IPS-15b (cell line): ENCODE data around the gene TMEM178A.

Experiments used
- H3K27me3 ChIP-seq: one replicate; pipeline ENCODE4 v1.6.1; 2013; ENCODE audit warnings: low read length; ENCODE audit not compliant: control insufficient read depth, insufficient read depth
- H3K36me3 ChIP-seq: one replicate; pipeline ENCODE4 v1.6.1; 2013; ENCODE audit warnings: low read length; ENCODE audit not compliant: control insufficient read depth, insufficient read depth
- H3K4me1 ChIP-seq: one replicate; pipeline ENCODE4 v1.6.1; 2013; ENCODE audit warnings: mild to moderate bottlenecking, low read length; ENCODE audit not compliant: control insufficient read depth, insufficient read depth
- H3K4me3 ChIP-seq: one replicate; pipeline ENCODE4 v1.5.1; 2013; ENCODE audit warnings: low read depth, low read length
- H3K9ac ChIP-seq: one replicate; pipeline ENCODE4 v1.6.1; 2013; ENCODE audit warnings: low read depth, mild to moderate bottlenecking, low read length
- H3K9me3 ChIP-seq: one replicate; pipeline ENCODE4 v1.6.1; 2013; ENCODE audit warnings: mild to moderate bottlenecking, low read length; ENCODE audit not compliant: control insufficient read depth, insufficient read depth

TMEM178A gene

GRCh38 chr2:39735648-39736047 is 69.9 kb downstream of the TMEM178A start:
- Histone ChIP-seq H3K36me3 (peaks cover 8% of the 10 kb centered on the region), H3K9ac (no peak overlapping the region), H3K9me3 (no peaks in the 10 kb centered on the region), H3K27me3 (no peaks in the 10 kb centered on the region), H3K4me3 (no peak overlapping the region), H3K4me1 (peaks cover 16% of the 10 kb centered on the region)

- Histone ChIP-seq H3K27me3 (no peaks in the 10 kb centered on the region), H3K4me1 (peaks cover 16% of the 10 kb centered on the region), H3K36me3 (peaks cover 8% of the 10 kb centered on the region), H3K9ac (no peak overlapping the region), H3K9me3 (no peaks in the 10 kb centered on the region), H3K4me3 (no peak overlapping the region)
Measured at GRCh38 chr2:39736640-39737039, 70.9 kb downstream of the TMEM178A start.

DNA sequence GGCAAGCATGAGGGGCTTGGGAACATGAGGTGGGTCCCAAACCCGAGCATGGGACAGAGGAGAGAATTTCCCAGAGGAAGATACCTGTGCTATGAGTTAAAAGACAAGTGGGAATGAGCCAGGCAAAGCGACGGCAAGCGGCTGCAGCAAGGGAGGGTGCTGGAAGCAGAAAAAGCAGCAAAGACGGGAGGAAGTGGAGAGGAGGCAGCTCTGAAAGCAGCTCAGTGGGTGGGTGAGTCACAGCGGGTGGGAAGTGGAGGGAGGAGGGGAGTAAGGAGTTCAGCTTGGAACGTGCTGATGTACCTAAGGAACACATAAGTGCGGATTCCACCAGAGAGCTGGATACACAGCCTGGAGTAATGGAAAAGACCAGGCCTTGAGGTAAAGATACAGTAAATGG is 71.9 kb downstream of the TMEM178A start:
- H3K4me1 ChIP-seq, result peaks cover 16% of the 10 kb centered on the region
- H3K9me3 ChIP-seq, result no peaks in the 10 kb centered on the region
- no peak overlapping the region for H3K9ac ChIP-seq
- no peaks in the 10 kb centered on the region for H3K27me3 ChIP-seq
- no peak overlapping the region for H3K4me3 ChIP-seq
- H3K36me3 ChIP-seq, result peaks cover 8% of the 10 kb centered on the region

- Histone ChIP-seq H3K4me1 (peaks cover 16% of the 10 kb centered on the region), H3K9ac (no peak overlapping the region), H3K36me3 (peaks cover 8% of the 10 kb centered on the region)
Measured at GRCh38 chr2:39738936-39739335, 73.2 kb downstream of the TMEM178A start.

DNA sequence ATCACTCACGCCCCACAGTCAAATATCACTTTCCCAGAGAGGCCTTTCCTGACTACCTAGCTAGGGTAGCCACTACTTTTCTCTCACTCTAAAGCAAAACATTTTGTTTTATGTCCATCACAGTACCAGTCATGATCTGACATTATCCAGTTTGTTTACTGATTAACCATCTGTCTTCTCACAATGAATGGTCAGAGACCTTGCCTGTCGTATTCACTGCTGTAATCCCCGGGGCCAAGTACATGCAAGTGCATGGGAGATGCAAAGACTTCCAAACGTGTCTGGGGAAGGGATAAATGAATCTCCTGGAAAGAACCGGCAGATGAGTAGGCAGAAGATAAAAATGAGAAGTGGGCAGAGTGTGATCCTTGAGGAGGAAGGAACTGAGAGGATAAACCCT is 73.7 kb downstream of the TMEM178A start:
- peaks cover 8% of the 10 kb centered on the region for H3K36me3 ChIP-seq
- no peak overlapping the region for H3K9ac ChIP-seq
- H3K9me3 ChIP-seq, result no peaks in the 10 kb centered on the region
- peaks cover 15% of the 10 kb centered on the region for H3K4me1 ChIP-seq
- H3K4me3 ChIP-seq, result no peak overlapping the region
- no peaks in the 10 kb centered on the region for H3K27me3 ChIP-seq

More at GRCh38 chr2:39738936-39739335, 73.2 kb downstream of the TMEM178A start:
- no peaks in the 10 kb centered on the region for H3K9me3 ChIP-seq
- no peaks in the 10 kb centered on the region for H3K27me3 ChIP-seq
- no peak overlapping the region for H3K4me3 ChIP-seq

GRCh38 chr2:39741871-39742270 is 76.2 kb downstream of the TMEM178A start:
- no peaks in the 10 kb centered on the region for H3K9me3 ChIP-seq
- H3K9ac ChIP-seq, result no peak overlapping the region
- H3K27me3 ChIP-seq, result no peaks in the 10 kb centered on the region
- no peak overlapping the region for H3K4me3 ChIP-seq
- peaks cover under 1% of the 10 kb centered on the region for H3K36me3 ChIP-seq
- H3K4me1 ChIP-seq, result peaks cover 8% of the 10 kb centered on the region

GRCh38 chr2:39743269-39743776 is 77.6 kb downstream of the TMEM178A start:
- H3K4me1 ChIP-seq, result no peaks in the 10 kb centered on the region
- H3K9ac ChIP-seq, result no peak overlapping the region
- H3K4me3 ChIP-seq, result no peak overlapping the region
- H3K27me3 ChIP-seq, result no peaks in the 10 kb centered on the region
- H3K36me3 ChIP-seq, result no peaks in the 10 kb centered on the region
- no peaks in the 10 kb centered on the region for H3K9me3 ChIP-seq

GRCh38 chr2:39755466-39755865 is 89.7 kb downstream of the TMEM178A start:
- Histone ChIP-seq H3K36me3 (peaks cover 4% of the 10 kb centered on the region), H3K4me1 (no peaks in the 10 kb centered on the region), H3K9me3 (no peaks in the 10 kb centered on the region), H3K9ac (no peak overlapping the region), H3K27me3 (no peaks in the 10 kb centered on the region), H3K4me3 (no peak overlapping the region)

DNA sequence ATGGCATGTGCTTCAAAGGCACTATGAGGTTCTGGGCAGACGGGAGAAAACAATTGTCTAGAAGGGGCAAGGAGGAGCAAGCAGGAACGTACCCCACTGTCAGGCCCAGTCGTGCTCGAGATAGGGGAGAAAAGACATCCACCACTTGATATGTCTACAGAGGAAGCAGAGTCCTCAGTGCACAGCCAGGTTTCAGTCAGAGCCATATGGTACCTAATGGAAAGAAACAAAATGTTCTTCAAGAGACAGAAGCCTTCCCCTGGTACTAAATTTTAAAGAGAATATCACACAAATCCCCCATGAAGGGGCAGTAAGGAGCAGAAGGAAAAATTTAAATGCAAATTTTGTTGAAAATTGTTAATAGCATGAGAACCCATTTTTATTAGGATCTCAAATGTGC is 91.4 kb downstream of the TMEM178A start:
- no peaks in the 10 kb centered on the region for H3K9me3 ChIP-seq
- H3K36me3 ChIP-seq, result peaks cover 7% of the 10 kb centered on the region
- H3K27me3 ChIP-seq, result no peaks in the 10 kb centered on the region
- no peaks in the 10 kb centered on the region for H3K4me1 ChIP-seq
- no peak overlapping the region for H3K9ac ChIP-seq
- no peak overlapping the region for H3K4me3 ChIP-seq

GRCh38 chr2:39762448-39762847 is 96.7 kb downstream of the TMEM178A start:
- peaks cover 3% of the 10 kb centered on the region for H3K36me3 ChIP-seq

More at GRCh38 chr2:39762448-39762847, 96.7 kb downstream of the TMEM178A start:
- H3K9me3 ChIP-seq, result no peaks in the 10 kb centered on the region
- H3K9ac ChIP-seq, result no peak overlapping the region
- H3K27me3 ChIP-seq, result no peaks in the 10 kb centered on the region
- H3K4me3 ChIP-seq, result no peak overlapping the region
- no peaks in the 10 kb centered on the region for H3K4me1 ChIP-seq
